NCI-H526 (cell line): ENCODE data around the gene NNT.
"Not testable (repeated sequence)": the region's sequence is repeated elsewhere in the genome, so short reads cannot be mapped to it uniquely, and the experiment has no call there.

Source experiments
- DNase-seq, 2 experiments: peaks; one replicate each; lab custom pipeline; 2025; lab: John Stamatoyannopoulos, UW

The NNT gene

GRCh38 chr5:43712081-43712480 lies 109.1 kb downstream of the NNT start:
- no peak for DNase-seq

- not testable (repeated sequence) for DNase-seq
Measured at GRCh38 chr5:43719783-43720182, 116.8 kb downstream of the NNT start.

- no peak for DNase-seq
Measured at GRCh38 chr5:43728581-43728980, 125.6 kb downstream of the NNT start.

- peak; percentile 6 to 45 for DNase-seq
Measured at GRCh38 chr5:43729846-43730478, 127.0 kb downstream of the NNT start.

- no peak for DNase-seq
Measured at GRCh38 chr5:43730832-43731342, 127.9 kb downstream of the NNT start.

GRCh38 chr5:43731573-43731972 lies 128.6 kb downstream of the NNT start:
- DNase-seq = no peak

- DNase-seq = not testable (repeated sequence)
Measured at GRCh38 chr5:43745923-43746548, 143.1 kb downstream of the NNT start.

GRCh38 chr5:43750809-43751208 lies 147.8 kb downstream of the NNT start:
- no peak for DNase-seq

- peak in 1 of 2 experiments; percentile 6 for DNase-seq
Measured at GRCh38 chr5:43753069-43753468, 150.1 kb downstream of the NNT start.
